ENCODE measurements around the gene ADSL. TPM values are rescaled to one million over a fixed set of nuclear protein-coding genes. Genes with fewer than 3 reads are reported as not detected.

ADSL gene
- total and polyA plus RNA-seq, 2 of the 4 experiments (the other 2 are of a cell fraction) = 93.6 to 229 TPM

DNA sequence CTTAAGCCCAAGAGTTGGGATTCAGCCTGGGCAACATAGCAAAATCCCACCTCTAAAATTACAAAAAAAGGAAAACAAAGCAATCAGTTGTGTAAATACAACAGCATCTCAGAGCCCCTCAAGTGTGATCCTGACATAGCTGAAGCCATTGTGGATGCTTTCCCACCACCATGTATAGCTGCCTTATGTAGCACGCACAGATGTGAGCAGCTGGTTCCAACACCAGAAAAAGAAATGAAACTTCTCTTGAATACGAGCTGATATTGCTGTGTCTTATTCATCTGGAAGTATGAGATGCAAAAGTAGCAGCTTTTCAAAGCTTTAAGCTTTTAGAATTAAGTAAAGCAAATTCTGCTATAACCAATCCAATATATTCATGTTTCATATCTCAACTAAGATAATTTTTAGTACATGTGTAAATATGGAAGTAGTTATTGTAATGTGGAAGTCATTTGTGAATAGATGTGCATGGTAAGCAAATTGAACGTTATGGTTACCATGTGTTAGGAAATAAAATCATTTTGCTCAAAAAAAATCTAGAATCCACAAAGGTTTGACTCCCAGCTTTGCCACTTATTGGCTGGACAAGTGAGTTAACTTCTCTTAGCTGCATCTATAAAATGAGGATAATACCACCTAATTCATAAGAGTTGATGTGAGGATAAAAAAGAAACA lies 87.3 kb downstream of the ADSL start:
- Histone ChIP-seq H3K36me3 (ENCODE audit: control insufficient read depth, insufficient read depth, low read length) (peaks cover 29% of the 10 kb centered on the region), H3K27me3 (ENCODE audit: control insufficient read depth, insufficient read depth, low read length) (no peaks in the 10 kb centered on the region), H4K20me1 (ENCODE audit: insufficient read depth, low read length) (peaks cover 25% of the 10 kb centered on the region), H3K18ac (ENCODE audit: low read depth, low read length) (no peak overlapping the region), H3K9ac (ENCODE audit: low read depth, low read length) (no peak overlapping the region), H3K9me3 (ENCODE audit: control insufficient read depth, insufficient read depth, low read length) (no peaks in the 10 kb centered on the region), H4K91ac (ENCODE audit: insufficient read depth, low read depth, low read length) (no peak overlapping the region), H3K4me1 (ENCODE audit: control insufficient read depth, insufficient read depth, low read length) (peaks cover 24% of the 10 kb centered on the region), H2AFZ (replicated peaks; ENCODE audit: low read length, poor library complexity) (no peak overlapping the region), H3K56ac (ENCODE audit: extremely low read depth, insufficient read depth, low read length) (no peak overlapping the region), H2AK9ac (replicated peaks; ENCODE audit: low read depth, low read length, poor library complexity) (no peak overlapping the region), H3K79me1 (ENCODE audit: low read depth in 1 of 2, low read length in 2 of 2) (peaks cover 44 to 85% of the 10 kb centered on the region in 2 experiments), H2BK15ac (ENCODE audit: low read depth, low read length) (no peak overlapping the region), H2AK5ac (ENCODE audit: low read depth, low read length) (no peak overlapping the region), H3K27ac (ENCODE audit: insufficient read depth, low read length) (no peak overlapping the region), H3K14ac (replicated peaks; ENCODE audit: low read depth, low read length) (no peak overlapping the region), H3K23ac (ENCODE audit: low read depth, low read length) (no peak overlapping the region), H3K4me2 (ENCODE audit: low read depth, low read length) (no peak overlapping the region), H4K8ac (ENCODE audit: low read depth in 2 of 2, low read length in 2 of 2) (peak overlapping the region in 1 of 2 experiments; percentile 47; a peak in 1 of 4 replicates), H2BK5ac (ENCODE audit: low read depth, low read length, poor library complexity, severe bottlenecking) (no peak overlapping the region), H3K4me3 (ENCODE audit: insufficient read depth, low read depth, low read length) (no peak overlapping the region), H4K5ac (ENCODE audit: low read depth, low read length) (no peak overlapping the region; the same call in 1 of the 2 replicates), H3K4ac (ENCODE audit: low read depth, low read length) (no peak overlapping the region), H2BK120ac (ENCODE audit: low read depth, low read length) (no peak overlapping the region), H3K9me1 (ENCODE audit: insufficient read depth, low read length) (peaks cover 28% of the 10 kb centered on the region), H2BK20ac (ENCODE audit: low read depth, low read length) (no peak overlapping the region)
- in situ Hi-C loops (cut with MboI; ENCODE audit: low sequenced_read_pairs) = loop anchor here (5.0 to 25.0 kb wide), 2 partner anchors 209 to 454 kb away; no protein-coding TSS in a partner anchor
- no peak for ATAC-seq (ENCODE audit: low read depth)
- dilution Hi-C loops (cut with HindIII; ENCODE audit: low sequenced_read_pairs, unreplicated experiment) = no loop called here
- no CpG with 5 or more reads among the region's 3 CpGs for WGBS, 2 experiments (ENCODE audit: extremely low coverage in 2 of 2, insufficient read length in 1 of 2)
- ChIA-PET POLR2A (ENCODE audit: unreplicated experiment) (no interaction called here), CTCF (interaction anchor here (0.5 kb wide), 1 partner anchor 94 kb away, joined by 3 read pairs; no protein-coding TSS in a partner anchor)
- BruUV-seq (replicated peaks) = no TSS peak
- no peak for TF ChIP-seq CEBPB (IDR thresholded peaks at IDR 0.05; ENCODE audit: low read depth, low read length)
- TF ChIP-seq MAFK (IDR thresholded peaks at IDR 0.05; ENCODE audit: low read depth, low read length) = 0 out of 2 replicates have a peak, but pooled peaks have one; percentile 26
- DNase-seq = no peak
- intact Hi-C loops (cut with micrococcal nuclease) = no loop called here
